T1000 (cell line): ENCODE measurements around the gene ZNF813.
A peak's percentile ranks its signal among the peaks of the same experiment; 100 is the strongest.

Source experiments
- DNase-seq: peaks from one replicate; lab custom pipeline; 2025; ENCODE audit warnings: mixed read lengths; lab: John Stamatoyannopoulos, UW

ZNF813 gene

DNA sequence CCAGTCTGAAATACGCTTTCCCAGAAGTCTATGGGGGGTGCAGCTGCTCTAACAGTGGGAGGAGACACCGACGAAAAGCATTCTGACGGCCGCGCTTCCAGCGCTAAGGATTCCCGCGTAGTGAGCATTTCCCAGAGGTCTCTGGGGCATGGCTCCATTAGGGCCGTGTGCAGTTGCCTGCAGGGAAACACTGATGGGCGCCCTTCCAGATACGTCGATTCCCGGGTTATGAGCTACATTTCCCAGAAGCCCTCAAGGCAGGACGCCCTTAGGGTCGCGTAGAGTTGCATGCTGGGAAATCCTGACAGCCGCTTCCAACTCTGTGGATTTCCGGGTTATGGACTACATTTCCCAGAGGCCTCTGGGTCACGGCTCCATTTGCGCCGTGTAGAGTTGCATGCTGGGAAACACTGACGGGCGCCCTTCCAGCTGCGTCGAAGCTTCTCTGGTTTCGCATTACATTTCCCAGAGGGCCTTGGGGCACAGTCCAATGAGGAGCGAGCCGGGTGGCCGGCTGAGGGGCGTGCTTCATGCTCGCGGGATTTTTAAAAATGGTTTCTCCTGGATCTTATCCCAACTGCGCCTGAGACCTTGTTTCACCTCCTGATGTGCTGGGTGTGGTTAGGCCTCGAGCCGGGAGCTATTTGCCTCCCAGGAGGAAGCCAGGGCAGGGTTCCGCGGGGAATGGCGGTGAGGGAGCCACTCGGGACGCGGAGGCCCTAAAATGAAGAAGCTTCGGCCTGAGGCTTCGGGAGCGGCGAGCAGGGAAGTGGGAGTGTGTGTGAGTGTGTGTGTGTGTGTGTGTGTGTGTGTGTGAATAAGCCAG is 53.2 kb downstream of the ZNF813 start:
- peak; percentile 96 for DNase-seq

GRCh38 chr19:53521373-53522202 is 54.1 kb downstream of the ZNF813 start:
- DNase-seq: no peak

GRCh38 chr19:53525922-53526321 is 58.4 kb downstream of the ZNF813 start:
- DNase-seq: no peak

- no peak for DNase-seq
Observed at GRCh38 chr19:53530622-53531021, 63.1 kb downstream of the ZNF813 start.

- DNase-seq: no peak
Observed at GRCh38 chr19:53531457-53531856, 63.9 kb downstream of the ZNF813 start.

- no peak for DNase-seq
Observed at GRCh38 chr19:53532362-53532761, 64.8 kb downstream of the ZNF813 start.

GRCh38 chr19:53536225-53536548 is 68.7 kb downstream of the ZNF813 start:
- no peak for DNase-seq

DNA sequence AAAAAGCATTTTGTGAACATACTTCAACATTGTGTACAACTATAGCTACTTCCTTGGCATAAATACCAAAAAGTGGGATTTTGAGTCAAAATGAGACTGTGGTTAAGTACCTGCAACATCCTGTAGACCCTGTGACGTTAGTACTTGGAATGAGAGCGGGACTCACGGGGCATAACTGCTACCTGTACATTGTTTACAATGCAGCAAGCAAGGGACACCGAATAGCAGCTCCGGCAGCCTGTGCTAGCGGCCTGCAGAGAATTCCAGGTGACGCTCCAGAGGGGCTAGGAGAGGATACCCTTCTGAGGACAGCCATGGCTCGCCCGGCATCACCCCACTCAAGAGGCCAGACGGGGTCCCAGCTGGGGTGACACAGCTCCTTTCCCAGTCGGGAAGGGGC is 69.6 kb downstream of the ZNF813 start:
- no peak for DNase-seq

DNA sequence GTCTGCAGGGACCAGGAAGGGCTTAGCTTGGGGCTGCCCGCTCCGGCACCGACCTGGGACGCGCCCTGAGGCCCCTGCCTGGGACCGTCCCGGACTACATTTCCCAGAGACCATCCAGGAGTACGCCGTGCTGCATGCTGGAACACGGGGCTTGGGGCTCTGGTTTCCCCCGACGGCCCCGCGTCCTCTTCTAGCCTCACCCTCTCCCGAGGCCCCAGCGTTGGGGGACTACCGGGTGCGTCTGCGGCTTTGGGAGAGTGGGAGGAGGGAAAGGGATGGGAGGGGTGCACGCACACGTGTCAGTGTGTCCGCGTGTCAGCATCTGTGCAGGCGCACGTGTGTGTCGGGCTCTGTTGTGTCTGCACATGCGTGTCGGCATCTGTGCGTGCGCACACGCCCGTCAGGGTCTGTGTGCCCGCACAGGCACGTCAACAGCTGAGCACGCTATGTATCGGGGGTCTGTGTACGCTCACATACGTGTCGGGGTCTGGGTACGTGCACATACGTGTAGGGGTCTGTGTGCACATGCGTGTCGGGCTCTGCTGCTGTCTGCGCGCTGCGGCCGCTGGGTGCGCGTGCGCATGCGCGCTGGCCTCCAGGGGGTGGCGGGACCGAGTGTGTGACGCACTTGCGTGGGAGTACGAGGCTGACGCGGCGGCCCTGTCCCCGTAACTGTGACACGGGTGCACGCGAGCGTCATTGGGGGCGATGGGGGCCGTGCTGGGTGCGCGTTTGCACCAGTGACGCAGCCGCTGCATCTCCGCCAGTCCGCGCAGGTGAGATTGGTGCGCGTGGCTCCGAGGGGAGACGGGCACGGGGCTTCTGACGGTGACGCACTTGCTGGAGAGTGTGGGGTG is 70.2 kb downstream of the ZNF813 start, which contains the start of gene ZNF331:
Gene ZNF331, plus strand, starts transcription at position 625 of the 857 bp plus-strand sequence. CDS start 31,232 bp downstream, outside the sequence.
- DNase-seq: peak; percentile 34

DNA sequence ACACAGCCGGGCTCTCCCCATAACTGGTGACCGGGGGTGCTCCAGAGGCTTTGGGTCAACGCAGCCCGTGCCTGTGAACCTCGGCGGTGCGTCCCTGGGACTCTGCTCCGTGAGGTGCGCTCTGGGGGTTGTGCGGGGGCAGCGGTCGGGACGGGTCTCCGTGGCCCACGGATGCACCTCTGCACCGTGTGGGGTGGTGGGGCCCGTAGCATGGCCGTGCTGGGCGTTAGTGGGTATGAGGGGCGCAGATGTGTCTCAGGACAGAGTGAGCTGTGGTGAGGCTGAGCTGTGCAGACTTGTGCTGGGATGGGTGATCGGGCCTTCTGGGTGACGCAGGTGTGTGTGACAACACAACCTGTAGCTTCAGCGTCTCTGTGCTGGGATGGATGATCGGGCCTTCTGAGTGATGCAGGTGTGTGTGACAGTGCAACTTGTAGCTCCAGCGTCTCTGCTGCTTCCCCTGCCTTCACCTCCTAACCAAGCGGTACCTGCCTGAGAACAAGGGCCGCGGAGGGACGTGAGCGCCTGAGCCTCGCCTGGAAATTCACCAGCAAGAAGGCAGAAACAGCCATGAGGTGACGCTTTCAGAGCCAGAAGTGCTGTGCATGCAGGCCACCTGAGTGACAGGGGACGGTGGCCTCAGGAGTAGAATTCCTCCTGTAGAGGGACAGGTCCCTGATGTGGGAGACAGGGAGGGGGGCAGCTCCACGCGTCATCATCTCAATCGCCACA is 71.0 kb downstream of the ZNF813 start:
- no peak for DNase-seq

- DNase-seq: no peak
Observed at GRCh38 chr19:53540091-53540490, 72.6 kb downstream of the ZNF813 start.

- DNase-seq: no peak
Observed at GRCh38 chr19:53541971-53542370, 74.4 kb downstream of the ZNF813 start.

DNA sequence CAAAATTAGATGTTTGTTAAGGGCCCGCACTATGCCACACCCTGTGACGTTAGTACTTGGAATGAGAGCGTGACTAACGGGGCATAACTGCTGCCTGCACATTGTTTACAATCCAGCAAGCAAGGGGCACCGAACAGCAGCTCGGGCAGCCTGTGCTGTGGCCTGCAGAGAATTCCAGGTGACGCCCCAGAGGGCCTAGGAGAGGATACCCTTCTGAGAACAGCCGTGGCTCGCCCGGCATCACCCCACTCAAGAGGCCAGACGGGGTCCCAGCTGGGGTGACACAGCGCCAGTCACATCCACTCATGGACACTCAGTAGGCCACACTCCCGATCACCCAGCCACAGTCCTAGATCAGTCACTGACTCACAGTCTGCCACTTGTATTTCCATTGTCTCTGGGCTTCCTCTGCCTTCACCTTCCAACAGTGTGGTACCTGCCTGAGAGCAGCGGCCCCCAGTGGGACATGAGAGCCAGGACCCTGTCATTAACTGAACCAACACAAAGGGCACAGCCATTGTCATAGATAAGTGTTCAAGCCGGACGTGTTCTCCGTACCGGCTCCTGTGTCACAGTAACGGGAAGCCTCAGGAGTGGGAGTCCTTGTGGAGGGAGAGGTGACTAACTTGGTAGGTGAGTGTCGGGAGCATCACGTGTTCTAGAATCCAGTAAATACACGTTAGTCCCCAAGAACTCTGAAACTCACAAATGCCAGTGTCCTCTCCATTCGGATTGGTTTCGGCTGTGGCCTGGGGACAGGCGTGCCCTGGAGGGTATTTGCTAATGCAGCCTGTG is 77.9 kb downstream of the ZNF813 start:
- peak; percentile 12 for DNase-seq
